ENCODE data around the gene SIRT3.

GRCh38 chr11:241634-242033 lies 5.5 kb upstream of the SIRT3 start:
- no peak for TF ChIP-seq CTCF (conservative IDR thresholded peaks at IDR 0.05; ENCODE audit: low read length)
- no peak for TF ChIP-seq EZH2phosphoT487 (IDR thresholded peaks at IDR 0.05; ENCODE audit: borderline replicate concordance)

Data from Loucy (cell line).